ENCODE results near the gene TSPEAR. TPM values are rescaled to one million over a fixed set of nuclear protein-coding genes. Genes with fewer than 3 reads are reported as not detected.

The TSPEAR gene
- polyA plus RNA-seq, 1 of the 3 experiments (the other 2 are of a cell fraction): 0.08 TPM

DNA sequence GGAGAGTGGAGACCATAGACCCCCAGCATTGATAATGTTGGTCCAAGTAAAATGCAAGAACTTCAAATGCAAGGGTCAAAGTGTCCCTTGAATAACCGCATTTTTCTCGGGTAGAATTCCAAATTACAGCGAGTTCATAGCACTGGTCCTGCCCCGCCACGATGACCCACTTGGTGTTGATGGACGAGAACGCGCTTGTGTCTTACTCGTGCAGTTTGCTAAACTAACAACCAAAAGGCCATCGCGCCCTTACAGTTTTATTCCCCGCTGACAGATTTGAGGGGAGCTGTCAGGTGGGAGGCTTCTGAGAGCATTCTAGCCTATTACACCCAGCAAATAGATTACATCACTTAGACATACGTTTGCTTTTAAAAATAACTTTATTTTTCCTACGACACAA, 17.3 kb upstream of the TSPEAR start:
- H3K4me1 ChIP-seq (ENCODE audit: control insufficient read depth in 1 of 2, insufficient read depth in 2 of 2, low read depth in 1 of 2, low read length in 1 of 2): no peaks in the 10 kb centered on the region
- H4K20me1 ChIP-seq (ENCODE audit: insufficient read depth): no peaks in the 10 kb centered on the region
- no peaks in the 10 kb centered on the region for H3K9me3 ChIP-seq
- no peaks in the 10 kb centered on the region for H3K36me3 ChIP-seq (replicated peaks in 1 of 2; ENCODE audit: control insufficient read depth in 1 of 2, insufficient read depth in 2 of 2, low read length in 1 of 2)
- no peaks in the 10 kb centered on the region for H3K79me2 ChIP-seq (ENCODE audit: insufficient read depth)
- WGBS (ENCODE audit: low lambda C conversion rate): 65% methylated on average over 14 of the region's 14 CpGs
- DNase-seq: no peak
- no peak overlapping the region for H3K9ac ChIP-seq
- no peak overlapping the region for H3K27ac ChIP-seq (ENCODE audit: low read depth in 2 of 2, low read length in 1 of 2)
- H2AFZ ChIP-seq (ENCODE audit: low read depth): no peak overlapping the region
- no peak overlapping the region for H3K4me2 ChIP-seq
- H3K9me2 ChIP-seq: no peaks in the 10 kb centered on the region
- TF ChIP-seq, protein P1, sequence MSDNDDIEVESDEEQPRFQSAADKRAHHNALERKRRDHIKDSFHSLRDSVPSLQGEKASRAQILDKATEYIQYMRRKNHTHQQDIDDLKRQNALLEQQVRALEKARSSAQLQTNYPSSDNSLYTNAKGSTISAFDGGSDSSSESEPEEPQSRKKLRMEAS (IDR thresholded peaks at IDR 0.05; ENCODE audit: low read depth): no peak
- TF ChIP-seq, protein P2, sequence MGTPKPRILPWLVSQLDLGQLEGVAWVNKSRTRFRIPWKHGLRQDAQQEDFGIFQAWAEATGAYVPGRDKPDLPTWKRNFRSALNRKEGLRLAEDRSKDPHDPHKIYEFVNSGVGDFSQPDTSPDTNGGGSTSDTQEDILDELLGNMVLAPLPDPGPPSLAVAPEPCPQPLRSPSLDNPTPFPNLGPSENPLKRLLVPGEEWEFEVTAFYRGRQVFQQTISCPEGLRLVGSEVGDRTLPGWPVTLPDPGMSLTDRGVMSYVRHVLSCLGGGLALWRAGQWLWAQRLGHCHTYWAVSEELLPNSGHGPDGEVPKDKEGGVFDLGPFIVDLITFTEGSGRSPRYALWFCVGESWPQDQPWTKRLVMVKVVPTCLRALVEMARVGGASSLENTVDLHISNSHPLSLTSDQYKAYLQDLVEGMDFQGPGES (IDR thresholded peaks at IDR 0.05; ENCODE audit: low read depth, low read length): no peak
- no peak for TF ChIP-seq MEF2A (IDR thresholded peaks at IDR 0.05; ENCODE audit: borderline replicate concordance, low read depth)
- CTCF ChIA-PET: no interaction called here
- H3F3A ChIP-seq (replicated peaks; ENCODE audit: insufficient read depth): no peaks in the 10 kb centered on the region
- peaks cover 42% of the 10 kb centered on the region; the same call in 1 of the 2 replicates for H3K27me3 ChIP-seq (ENCODE audit: insufficient read depth)
- POLR2A ChIA-PET: no interaction called here
- no peak overlapping the region for H3K4me3 ChIP-seq (ENCODE audit: low read depth in 2 of 2, low read length in 1 of 2)

DNA sequence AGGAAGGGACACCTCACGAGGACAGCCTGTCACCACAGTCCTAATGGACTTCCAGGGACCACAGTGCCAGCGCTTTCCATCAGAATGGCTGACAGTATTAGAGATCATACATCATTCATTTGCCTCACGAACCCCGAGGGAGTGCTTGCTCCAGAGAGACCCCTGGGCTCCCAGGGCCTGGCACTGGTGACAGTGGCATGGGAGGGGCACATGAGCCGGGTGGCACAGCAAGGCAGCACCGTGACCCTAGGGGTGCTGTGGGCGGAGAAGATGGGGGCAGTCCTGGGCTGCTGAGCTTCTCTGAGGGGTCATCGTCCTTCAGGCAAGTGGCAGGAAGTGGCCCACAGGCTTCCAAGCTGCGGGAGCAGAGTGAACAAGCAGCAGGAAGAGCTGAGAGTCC, 16.4 kb upstream of the TSPEAR start:
- WGBS (ENCODE audit: low lambda C conversion rate): 5% methylated on average over 9 of the region's 9 CpGs
- TF ChIP-seq NFIC (IDR thresholded peaks at IDR 0.05; ENCODE audit: borderline replicate concordance) (no peak), EZH2phosphoT487 (IDR thresholded peaks at IDR 0.05; ENCODE audit: borderline replicate concordance, low read depth) (no peak), MXI1 (IDR thresholded peaks at IDR 0.05; ENCODE audit: low read depth, low read length) (no peak), GATA2 (CRISPR knock-in tag; IDR thresholded peaks at IDR 0.05) (no peak), FOXJ3 (CRISPR knock-in tag; IDR thresholded peaks at IDR 0.05) (no peak), RCOR1 (IDR thresholded peaks at IDR 0.05; ENCODE audit: low read length) (no peak), FOSL2 (IDR thresholded peaks at IDR 0.05; ENCODE audit: borderline replicate concordance, low read depth) (no peak), NRF1 (IDR thresholded peaks at IDR 0.05; ENCODE audit: low read depth, low read length) (no peak), JUND (IDR thresholded peaks at IDR 0.05) (no peak), TAF1 (IDR thresholded peaks at IDR 0.05; ENCODE audit: borderline replicate concordance, low read depth, low read length) (no peak), POLR2AphosphoS5 (IDR thresholded peaks at IDR 0.05; ENCODE audit: low read depth, low read length) (no peak), RFX5 (IDR thresholded peaks at IDR 0.05; ENCODE audit: low read length) (no peak), CHD2 (IDR thresholded peaks at IDR 0.05; ENCODE audit: low read length, partially characterized antibody) (no peak)
- TF ChIP-seq, protein P1 (IDR thresholded peaks at IDR 0.05; ENCODE audit: low read depth): no peak
- TF ChIP-seq, protein P3, sequence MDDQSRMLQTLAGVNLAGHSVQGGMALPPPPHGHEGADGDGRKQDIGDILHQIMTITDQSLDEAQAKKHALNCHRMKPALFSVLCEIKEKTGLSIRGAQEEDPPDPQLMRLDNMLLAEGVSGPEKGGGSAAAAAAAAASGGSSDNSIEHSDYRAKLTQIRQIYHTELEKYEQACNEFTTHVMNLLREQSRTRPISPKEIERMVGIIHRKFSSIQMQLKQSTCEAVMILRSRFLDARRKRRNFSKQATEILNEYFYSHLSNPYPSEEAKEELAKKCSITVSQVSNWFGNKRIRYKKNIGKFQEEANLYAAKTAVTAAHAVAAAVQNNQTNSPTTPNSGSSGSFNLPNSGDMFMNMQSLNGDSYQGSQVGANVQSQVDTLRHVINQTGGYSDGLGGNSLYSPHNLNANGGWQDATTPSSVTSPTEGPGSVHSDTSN (IDR thresholded peaks at IDR 0.05): no peak
- TF ChIP-seq, protein P4, sequence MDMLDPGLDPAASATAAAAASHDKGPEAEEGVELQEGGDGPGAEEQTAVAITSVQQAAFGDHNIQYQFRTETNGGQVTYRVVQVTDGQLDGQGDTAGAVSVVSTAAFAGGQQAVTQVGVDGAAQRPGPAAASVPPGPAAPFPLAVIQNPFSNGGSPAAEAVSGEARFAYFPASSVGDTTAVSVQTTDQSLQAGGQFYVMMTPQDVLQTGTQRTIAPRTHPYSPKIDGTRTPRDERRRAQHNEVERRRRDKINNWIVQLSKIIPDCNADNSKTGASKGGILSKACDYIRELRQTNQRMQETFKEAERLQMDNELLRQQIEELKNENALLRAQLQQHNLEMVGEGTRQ (IDR thresholded peaks at IDR 0.05; ENCODE audit: borderline replicate concordance, low read depth, low read length): no peak
- TF ChIP-seq, protein P5, sequence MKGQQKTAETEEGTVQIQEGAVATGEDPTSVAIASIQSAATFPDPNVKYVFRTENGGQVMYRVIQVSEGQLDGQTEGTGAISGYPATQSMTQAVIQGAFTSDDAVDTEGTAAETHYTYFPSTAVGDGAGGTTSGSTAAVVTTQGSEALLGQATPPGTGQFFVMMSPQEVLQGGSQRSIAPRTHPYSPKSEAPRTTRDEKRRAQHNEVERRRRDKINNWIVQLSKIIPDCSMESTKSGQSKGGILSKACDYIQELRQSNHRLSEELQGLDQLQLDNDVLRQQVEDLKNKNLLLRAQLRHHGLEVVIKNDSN (IDR thresholded peaks at IDR 0.05; ENCODE audit: borderline replicate concordance, low read depth): no peak
- TF ChIP-seq, protein P6, sequence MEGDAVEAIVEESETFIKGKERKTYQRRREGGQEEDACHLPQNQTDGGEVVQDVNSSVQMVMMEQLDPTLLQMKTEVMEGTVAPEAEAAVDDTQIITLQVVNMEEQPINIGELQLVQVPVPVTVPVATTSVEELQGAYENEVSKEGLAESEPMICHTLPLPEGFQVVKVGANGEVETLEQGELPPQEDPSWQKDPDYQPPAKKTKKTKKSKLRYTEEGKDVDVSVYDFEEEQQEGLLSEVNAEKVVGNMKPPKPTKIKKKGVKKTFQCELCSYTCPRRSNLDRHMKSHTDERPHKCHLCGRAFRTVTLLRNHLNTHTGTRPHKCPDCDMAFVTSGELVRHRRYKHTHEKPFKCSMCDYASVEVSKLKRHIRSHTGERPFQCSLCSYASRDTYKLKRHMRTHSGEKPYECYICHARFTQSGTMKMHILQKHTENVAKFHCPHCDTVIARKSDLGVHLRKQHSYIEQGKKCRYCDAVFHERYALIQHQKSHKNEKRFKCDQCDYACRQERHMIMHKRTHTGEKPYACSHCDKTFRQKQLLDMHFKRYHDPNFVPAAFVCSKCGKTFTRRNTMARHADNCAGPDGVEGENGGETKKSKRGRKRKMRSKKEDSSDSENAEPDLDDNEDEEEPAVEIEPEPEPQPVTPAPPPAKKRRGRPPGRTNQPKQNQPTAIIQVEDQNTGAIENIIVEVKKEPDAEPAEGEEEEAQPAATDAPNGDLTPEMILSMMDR (IDR thresholded peaks at IDR 0.05): no peak
- no peak for DNase-seq
- POLR2A ChIA-PET: no interaction called here
- no peak overlapping the region for H3K4me3 ChIP-seq (ENCODE audit: low read depth in 2 of 2, low read length in 1 of 2)
- no peak overlapping the region for H3K27ac ChIP-seq (ENCODE audit: low read depth in 2 of 2, low read length in 1 of 2)
- no peak overlapping the region for H2AFZ ChIP-seq (ENCODE audit: low read depth)
- no peaks in the 10 kb centered on the region for H3K79me2 ChIP-seq (ENCODE audit: insufficient read depth)
- peaks cover 52% of the 10 kb centered on the region; the same call in 1 of the 2 replicates for H3K27me3 ChIP-seq (ENCODE audit: insufficient read depth)
- H3K9ac ChIP-seq: no peak overlapping the region
- no peaks in the 10 kb centered on the region for H3K4me1 ChIP-seq (ENCODE audit: control insufficient read depth in 1 of 2, insufficient read depth in 2 of 2, low read depth in 1 of 2, low read length in 1 of 2)
- CTCF ChIA-PET: interaction anchor here (1.1 kb wide), 1 partner anchor 15 kb away, joined by 5 read pairs; no protein-coding TSS in a partner anchor
- no peaks in the 10 kb centered on the region for H3K9me3 ChIP-seq
- no peaks in the 10 kb centered on the region for H3F3A ChIP-seq (replicated peaks; ENCODE audit: insufficient read depth)
- no peaks in the 10 kb centered on the region for H3K36me3 ChIP-seq (replicated peaks in 1 of 2; ENCODE audit: control insufficient read depth in 1 of 2, insufficient read depth in 2 of 2, low read length in 1 of 2)
- H4K20me1 ChIP-seq (ENCODE audit: insufficient read depth): no peaks in the 10 kb centered on the region
- no peak overlapping the region for H3K4me2 ChIP-seq
- no peaks in the 10 kb centered on the region for H3K9me2 ChIP-seq

Data from SK-N-SH (cell line).